Effector CD4-positive, alpha-beta T cell (primary cell): Measurements from ENCODE around the gene RXRA.

Experiments
- DNase-seq: peaks from one replicate; pipeline ENCODE4 v3.0.0-alpha.2; 2020

RXRA gene

GRCh38 chr9:134356496-134357470, 30.5 kb downstream of the RXRA start:
- DNase-seq, result no peak

GRCh38 chr9:134357631-134358025, 31.4 kb downstream of the RXRA start:
- no peak for DNase-seq

DNA sequence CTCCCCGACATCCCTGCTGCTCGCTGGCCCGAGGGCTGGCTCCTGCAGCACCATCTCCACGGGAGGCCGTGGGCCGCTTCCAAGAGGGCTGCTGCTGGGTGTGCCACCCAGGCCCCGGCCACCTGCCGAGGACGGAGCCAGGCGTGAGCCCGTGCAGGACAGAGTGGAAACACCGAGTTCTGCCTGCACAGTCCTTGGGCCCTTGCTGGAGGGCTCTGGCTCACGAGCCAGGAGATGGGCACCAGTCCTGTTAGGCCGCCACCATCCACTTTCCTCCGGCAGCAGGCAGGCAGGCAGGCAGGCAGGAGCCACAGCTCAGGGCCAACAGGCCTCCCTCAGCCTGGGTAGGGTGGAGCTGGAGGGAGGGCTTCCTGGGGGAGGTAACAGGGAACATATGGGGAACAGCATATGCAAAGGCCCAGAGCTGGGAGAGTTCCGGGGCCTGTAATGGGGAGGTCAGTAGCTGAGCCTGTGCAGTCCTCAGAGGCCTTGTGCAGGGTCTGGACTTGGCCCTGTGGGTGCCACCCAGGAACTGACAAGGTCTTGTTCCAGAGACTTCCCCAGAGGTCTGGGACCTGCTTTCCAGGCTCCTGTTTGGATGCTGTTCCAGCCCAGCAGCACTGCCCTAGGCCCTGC, 31.9 kb downstream of the RXRA start:
- no peak for DNase-seq

GRCh38 chr9:134358662-134359319, 32.5 kb downstream of the RXRA start:
- no peak for DNase-seq

- DNase-seq, result no peak
Measured at GRCh38 chr9:134359493-134360179, 33.4 kb downstream of the RXRA start.

DNA sequence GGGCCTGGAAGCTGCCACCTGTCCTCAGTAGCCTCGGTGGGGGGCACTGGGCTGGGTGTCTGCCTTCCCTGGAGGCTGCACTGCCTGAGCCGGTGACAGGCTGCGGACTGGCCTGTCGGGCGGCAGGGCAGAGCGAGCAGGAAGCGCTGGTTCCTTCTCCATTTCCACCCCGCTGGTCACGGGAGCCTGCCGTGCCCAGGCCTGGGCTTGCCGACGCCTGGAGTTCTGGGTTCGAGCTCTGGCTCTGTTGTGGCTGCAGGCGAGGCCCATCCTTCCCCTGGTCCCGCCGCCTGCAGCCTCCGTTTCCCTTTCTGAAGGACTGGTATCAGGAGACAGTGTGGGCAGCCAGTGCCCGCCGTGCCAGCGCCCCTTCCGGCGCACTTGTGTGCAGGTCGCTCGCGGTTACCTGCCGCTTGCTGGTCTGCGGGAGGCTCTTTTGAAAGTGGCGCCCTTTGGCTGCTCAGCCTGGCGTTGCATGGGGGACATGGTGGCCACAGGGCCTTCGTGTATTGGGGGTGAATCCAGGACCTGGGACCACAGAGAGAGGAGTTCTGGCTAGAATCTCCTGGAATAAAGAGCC, 34.0 kb downstream of the RXRA start:
- DNase-seq, result no peak

DNA sequence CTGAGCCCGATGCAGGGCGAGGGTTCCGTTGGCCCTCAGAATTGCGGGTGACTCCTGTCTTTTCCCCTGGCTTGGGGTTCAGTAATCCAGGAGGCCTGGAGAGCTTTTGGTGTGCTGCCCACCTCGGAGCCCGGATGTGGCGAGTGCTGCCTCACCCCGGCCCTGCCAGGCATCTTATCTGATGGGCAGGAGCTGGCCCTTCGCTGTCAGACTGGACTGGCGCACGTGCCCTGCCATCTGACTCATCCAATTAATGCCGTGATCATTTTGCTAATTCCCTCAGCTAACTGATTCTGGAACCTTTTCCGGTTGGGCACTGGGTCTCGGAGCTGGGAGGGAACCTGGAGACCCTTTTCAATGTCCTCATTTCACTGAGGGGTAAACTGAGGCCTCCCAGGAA, 34.6 kb downstream of the RXRA start:
- no peak for DNase-seq

DNA sequence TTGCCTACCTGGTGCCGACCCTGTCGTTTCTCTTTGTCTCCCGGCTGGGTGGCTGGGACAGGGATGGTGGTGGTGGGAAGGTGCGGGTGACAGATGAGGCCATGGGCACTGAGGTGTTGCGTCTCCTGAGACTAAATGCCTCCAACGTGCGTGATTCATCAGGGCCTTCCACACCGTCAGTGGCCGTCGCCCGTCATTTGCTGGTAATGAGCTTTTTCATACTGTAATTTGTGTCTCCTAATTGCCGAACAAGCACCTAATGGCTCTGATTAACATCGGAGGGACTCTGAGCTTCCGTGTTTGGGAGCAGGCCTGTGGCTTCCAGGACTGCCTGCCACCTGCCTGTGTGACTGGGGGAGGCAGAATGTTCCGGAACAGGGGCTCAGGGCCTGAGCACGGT, 35.2 kb downstream of the RXRA start:
- DNase-seq, result no peak

GRCh38 chr9:134361843-134362414, 35.7 kb downstream of the RXRA start:
- DNase-seq, result no peak

GRCh38 chr9:134363450-134363849, 37.2 kb downstream of the RXRA start:
- no peak for DNase-seq

DNA sequence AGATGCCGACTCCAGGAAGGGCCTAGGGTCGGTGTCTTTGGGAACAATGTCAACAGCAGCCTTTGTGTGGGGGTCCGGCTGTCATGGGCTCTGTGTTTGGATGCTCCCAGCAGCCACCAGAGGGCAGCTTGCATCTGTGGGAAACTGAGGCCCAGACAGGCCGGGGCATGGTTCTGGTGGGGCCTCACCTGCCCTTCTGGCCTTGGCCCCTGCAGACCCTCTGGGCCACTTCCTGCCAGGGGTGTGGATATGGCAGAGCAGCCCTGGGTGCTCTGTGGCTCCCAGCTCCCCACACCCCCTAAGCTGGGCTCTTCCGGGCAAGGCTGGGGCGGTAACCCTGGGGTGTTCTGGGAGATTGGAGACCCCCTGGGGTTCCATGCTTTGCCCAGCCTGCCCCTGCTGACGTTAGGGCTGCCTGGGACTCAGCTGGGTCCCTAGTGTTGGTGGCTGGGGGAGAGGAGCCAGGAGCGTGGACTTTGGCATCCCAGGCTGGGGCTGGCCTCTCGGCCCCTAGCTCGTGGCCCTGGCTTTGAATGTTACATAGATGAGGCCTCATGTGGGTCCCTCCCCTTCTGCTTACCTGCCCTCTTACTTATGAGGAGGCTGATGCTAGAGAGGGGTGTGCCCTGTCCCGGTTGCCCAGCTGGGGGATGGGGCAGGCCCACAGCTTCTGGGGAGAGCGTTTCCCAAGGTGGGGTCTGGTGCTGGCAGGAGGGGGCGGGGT, 38.3 kb downstream of the RXRA start:
- DNase-seq, result no peak

DNA sequence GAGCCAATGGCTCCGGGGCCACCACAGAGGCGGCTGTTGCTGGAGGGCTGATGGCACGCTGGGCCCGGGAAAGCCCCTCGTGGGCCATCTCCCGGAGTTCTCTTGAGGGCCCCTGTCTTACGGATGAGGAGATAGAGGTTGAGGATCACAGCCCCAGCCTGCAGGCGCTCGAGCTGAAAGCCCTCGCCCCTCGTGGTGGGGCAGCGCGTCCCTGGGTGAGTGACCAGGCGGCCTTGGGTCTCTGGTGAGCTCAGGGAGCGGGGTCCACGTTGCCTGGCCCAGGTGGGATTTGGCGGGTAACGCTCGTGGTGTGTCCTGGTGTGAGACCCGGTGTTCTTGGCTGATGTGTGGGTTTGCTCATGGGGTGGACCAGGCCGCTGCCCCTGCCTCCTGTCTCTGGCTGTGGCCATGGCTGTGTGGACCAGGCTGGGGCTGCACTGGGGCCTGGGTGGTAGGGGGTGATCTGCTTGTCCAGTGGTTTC, 38.9 kb downstream of the RXRA start:
- no peak for DNase-seq

DNA sequence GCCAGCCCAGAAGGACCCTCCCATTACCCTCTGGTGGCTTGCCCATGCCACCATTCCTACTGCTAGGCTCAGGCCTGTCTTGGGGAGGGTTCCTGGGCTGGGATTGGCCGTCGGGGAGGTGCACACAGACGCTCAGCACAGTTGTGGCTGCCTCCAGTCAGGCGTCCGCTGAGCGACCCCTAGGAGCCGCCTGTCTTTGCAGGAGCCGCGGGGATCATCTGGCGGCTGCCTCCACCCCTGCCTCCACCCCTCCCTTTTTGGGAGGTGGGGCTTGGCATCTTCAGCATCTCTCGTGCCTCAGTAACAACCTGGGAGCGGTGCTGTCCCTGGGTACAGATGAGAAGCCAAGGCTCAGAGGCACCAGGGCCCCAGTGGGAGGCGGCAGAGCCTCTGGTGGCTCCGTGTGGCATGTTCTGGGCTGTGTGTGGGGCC, 39.6 kb downstream of the RXRA start:
- no peak for DNase-seq

DNA sequence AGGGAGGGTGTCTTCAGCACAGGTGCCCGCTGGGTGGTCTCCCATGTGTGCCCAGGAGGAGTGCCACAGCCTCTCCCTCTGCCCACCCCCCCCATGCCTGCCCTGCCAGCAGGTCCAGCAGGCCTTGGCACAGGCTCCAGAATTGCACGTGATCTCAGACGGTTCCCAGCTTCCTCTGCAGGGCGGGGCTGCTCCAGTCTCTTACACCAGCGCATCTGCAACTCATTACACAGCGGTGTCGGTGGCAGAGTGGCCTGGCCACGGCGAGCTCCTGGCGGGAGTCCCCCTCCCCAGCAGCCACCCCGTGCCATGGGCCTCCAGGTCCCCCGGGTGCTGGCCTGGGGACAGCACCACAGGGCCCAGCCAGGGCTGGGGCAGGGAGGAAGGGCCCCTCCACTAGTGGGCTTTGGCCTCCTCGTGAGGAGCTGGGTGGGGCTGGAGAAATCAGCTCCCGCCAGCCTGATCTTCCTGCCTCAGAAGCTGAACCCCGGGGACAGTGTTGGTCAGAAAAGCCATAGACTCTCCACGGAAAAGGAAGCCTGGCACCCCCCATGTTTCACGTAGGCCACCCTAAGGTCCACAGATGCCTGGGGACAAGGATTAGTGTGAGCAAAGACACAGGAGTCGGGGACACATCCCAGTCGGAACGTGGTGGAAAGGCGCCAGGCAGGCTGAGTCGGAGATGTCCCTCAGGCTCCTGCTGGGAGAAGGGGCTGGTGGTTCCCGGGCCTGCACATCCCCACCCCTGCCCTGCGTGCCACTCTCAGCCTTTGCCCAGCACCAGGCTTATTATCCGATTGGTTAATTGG, 40.2 kb downstream of the RXRA start:
- DNase-seq, result no peak

DNA sequence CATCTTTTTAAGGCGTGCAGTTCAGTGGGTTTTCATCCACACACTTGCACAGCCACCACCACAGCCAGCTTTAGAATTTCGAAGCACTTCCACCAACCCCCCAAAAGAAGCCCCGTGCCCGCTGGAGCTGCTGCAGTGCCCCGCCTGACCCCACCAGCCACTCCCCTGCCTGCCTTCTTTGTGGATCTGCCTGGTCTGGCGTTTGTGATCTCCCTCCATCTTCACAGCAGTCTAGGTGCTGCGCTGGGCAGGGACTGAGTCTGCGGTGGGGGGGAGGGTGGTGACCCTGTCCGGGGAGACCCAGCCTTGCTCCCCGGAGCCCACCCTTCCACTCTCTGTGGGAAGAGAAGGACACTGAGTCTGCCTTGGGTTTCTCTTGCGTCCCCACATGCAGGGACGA, 40.8 kb downstream of the RXRA start:
- DNase-seq, result no peak

DNA sequence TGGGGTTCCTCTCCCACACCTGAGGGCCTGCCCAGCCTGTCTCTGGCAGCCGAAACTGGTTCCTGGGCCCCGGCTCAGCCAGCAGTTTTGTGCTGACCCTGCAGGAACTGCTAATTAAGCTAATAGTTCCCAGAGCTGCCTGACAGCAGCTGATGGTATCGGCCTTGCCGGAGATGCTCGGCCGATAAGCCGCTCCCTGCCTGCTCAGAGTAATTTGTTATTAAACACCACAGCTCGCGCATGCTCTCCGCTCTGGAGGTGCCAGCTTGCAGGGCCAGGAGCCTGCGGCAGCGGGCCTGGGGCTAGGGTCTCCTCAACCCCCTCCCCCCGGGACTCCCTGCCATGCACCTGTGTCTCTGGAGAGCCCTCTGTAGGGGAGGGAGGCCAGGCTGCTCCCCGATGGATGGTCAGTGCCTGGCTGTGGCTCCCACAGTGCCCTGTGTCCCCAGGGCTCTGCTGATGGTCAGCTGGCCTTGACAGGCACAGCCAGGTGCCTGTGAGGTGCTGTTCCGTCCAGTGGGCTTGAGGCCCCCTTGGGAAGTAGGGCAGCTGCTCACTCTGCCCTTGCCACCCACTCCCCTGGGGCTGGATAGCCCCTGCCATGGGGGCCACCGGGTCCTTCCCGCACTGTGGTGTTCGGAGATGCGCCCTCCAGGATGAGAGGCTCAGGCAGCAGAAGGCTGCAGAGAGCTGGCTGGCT, 41.7 kb downstream of the RXRA start:
- no peak for DNase-seq

DNA sequence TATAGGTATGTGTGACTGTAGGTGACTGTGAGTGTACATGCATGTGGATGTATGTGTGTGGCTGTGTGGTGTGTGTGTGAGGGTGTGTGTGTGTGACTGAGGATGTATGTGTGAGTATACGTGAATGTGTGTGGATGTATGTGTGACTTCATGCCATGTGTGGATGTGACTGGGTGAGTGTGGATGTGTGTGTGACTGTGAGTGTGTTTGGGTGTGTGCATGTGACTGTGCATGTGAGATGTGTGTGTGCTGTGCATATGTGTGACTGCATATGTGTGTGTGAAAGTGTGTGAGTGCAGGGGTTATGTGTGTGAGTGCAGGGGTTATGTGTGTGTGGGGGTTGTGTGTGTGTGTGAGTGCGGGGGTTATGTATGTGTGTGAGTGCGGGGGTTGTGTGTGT, 42.3 kb downstream of the RXRA start:
- no peak for DNase-seq

- DNase-seq, result no peak
Measured at GRCh38 chr9:134369416-134370212, 43.4 kb downstream of the RXRA start.

- DNase-seq, result no peak
Measured at GRCh38 chr9:134370213-134370492, 43.9 kb downstream of the RXRA start.
